Glutamatergic neuron (in vitro differentiated cells): ENCODE data around the gene TRIM72. TPM values are rescaled to one million over a fixed set of nuclear protein-coding genes. Genes with fewer than 3 reads are reported as not detected.

Experiments used
- DNase-seq: peaks from one replicate; pipeline ENCODE4 v3.0.0; 2022
- H3K27ac Mint-ChIP-seq: one replicate; pipeline ENCODE4 v1.8.0; 2020; ENCODE audit warnings: mild to moderate bottlenecking, mixed read lengths, inconsistent platforms; ENCODE audit not compliant: unreplicated experiment
- H3K27me3 Mint-ChIP-seq: one replicate; pipeline ENCODE4 v1.8.0; 2020; ENCODE audit warnings: mild to moderate bottlenecking, moderate library complexity, mixed read lengths, inconsistent platforms; ENCODE audit not compliant: unreplicated experiment
- H3K36me3 Mint-ChIP-seq: one replicate; pipeline ENCODE4 v1.8.0; 2020; ENCODE audit warnings: mild to moderate bottlenecking, mixed read lengths, inconsistent platforms; ENCODE audit not compliant: unreplicated experiment
- H3K4me1 Mint-ChIP-seq: one replicate; pipeline ENCODE4 v1.8.0; 2020; ENCODE audit warnings: mild to moderate bottlenecking, low read depth, mixed read lengths, inconsistent platforms; ENCODE audit not compliant: unreplicated experiment
- H3K4me3 Mint-ChIP-seq: one replicate; pipeline ENCODE4 v1.8.0; 2020; ENCODE audit warnings: mild to moderate bottlenecking, mixed read lengths, inconsistent platforms; ENCODE audit not compliant: unreplicated experiment
- H3K9me3 Mint-ChIP-seq: one replicate; pipeline ENCODE4 v1.8.0; 2020; ENCODE audit warnings: mild to moderate bottlenecking, moderate library complexity, mixed read lengths, inconsistent platforms; ENCODE audit not compliant: unreplicated experiment
- CTCF ChIP-seq: fragments of 200-600 bp; sonication (generic); IDR thresholded peaks from one replicate; pipeline ENCODE4 v1.5.0; 2021; ENCODE audit not compliant: partially characterized antibody, unreplicated experiment
- total RNA-seq: library from RNA; stranded (reverse); fragmentation: NEBNext Ultra II Directional; extraction: Animal tissue kit (Norgen Biotek cat#: 25700); gene quantifications from one replicate; pipeline ENCODE4 v1.2.1, GENCODE V29; 2021; ENCODE audit not compliant: unreplicated experiment

The TRIM72 gene
- total RNA-seq, 1 donor from 2014 or later: 0.10 TPM

GRCh38 chr16:31183432-31184428 lies 30.2 kb upstream of the TRIM72 start:
- Mint-ChIP-seq H3K4me1 (peaks cover 17% of the 10 kb centered on the region), H3K27ac (no peak overlapping the region), H3K27me3 (peaks cover 14% of the 10 kb centered on the region), H3K9me3 (peaks cover 18% of the 10 kb centered on the region), H3K4me3 (peak overlapping the region; percentile 99), H3K36me3 (peaks cover 4% of the 10 kb centered on the region)
- DNase-seq: no peak
- no peak for TF ChIP-seq CTCF

DNA sequence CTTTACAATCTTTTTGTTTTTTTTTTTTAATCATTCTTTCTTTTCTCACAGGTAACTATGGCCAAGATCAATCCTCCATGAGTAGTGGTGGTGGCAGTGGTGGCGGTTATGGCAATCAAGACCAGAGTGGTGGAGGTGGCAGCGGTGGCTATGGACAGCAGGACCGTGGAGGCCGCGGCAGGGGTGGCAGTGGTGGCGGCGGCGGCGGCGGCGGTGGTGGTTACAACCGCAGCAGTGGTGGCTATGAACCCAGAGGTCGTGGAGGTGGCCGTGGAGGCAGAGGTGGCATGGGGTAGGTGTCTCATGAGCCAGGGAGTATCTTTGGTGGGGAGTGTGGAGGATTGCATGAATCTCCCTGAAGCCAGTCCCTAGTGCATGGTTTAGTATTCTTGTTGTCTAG lies 29.0 kb upstream of the TRIM72 start:
- Mint-ChIP-seq H3K4me3 (no peak overlapping the region), H3K9me3 (peaks cover 15% of the 10 kb centered on the region), H3K36me3 (peaks cover 4% of the 10 kb centered on the region), H3K27me3 (peaks cover 12% of the 10 kb centered on the region), H3K4me1 (peaks cover 15% of the 10 kb centered on the region), H3K27ac (no peak overlapping the region)
- TF ChIP-seq CTCF: no peak
- DNase-seq: no peak

DNA sequence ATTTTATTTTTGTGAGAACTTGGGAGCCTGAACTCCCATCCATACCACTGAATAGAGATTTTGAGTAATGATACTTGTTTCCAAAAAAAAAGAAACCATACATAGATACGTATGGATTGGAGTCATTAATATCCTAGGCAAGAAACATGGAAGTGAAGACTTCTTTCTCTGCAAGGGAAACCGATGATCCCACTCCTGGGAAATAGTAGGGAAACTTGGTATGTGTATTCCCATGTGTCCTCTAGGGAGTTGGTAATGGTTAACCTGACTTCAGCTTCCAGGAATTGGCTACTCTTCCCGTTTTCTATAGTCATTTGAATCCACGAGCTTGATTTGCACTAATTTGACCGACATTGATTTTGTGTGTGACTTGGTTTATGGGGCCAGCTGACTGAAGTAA lies 28.6 kb upstream of the TRIM72 start:
- Mint-ChIP-seq H3K4me1 (peaks cover 15% of the 10 kb centered on the region), H3K27me3 (peaks cover 14% of the 10 kb centered on the region), H3K9me3 (peaks cover 13% of the 10 kb centered on the region), H3K27ac (no peak overlapping the region), H3K4me3 (no peak overlapping the region), H3K36me3 (peaks cover 8% of the 10 kb centered on the region)
- TF ChIP-seq CTCF: no peak
- no peak for DNase-seq

- Mint-ChIP-seq H3K27me3 (peaks cover 13% of the 10 kb centered on the region), H3K9me3 (peaks cover 8% of the 10 kb centered on the region), H3K27ac (no peak overlapping the region), H3K4me1 (peaks cover 15% of the 10 kb centered on the region), H3K36me3 (peaks cover 9% of the 10 kb centered on the region), H3K4me3 (no peak overlapping the region)
- DNase-seq: no peak
- TF ChIP-seq CTCF: no peak
These were observed 27.7 kb upstream of the TRIM72 start for GRCh38 chr16:31186176-31186575.
